Spleen (tissue), 11 donors: ENCODE results near the gene GYPC. TPM values are rescaled to one million over a fixed set of nuclear protein-coding genes. Genes with fewer than 3 reads are reported as not detected.
"Not testable (repeated sequence)": the region's sequence is repeated elsewhere in the genome, so short reads cannot be mapped to it uniquely, and the experiment has no call there.

Experiments
- DNase-seq: peaks from one replicate; pipeline ENCODE4 v3.0.0-alpha.2; 2020
- H3K27ac ChIP-seq, 8 donors: fragments of 200-600 bp; sonication (generic) in 7 of 8; 1 replicate in 4 of 8; 2 replicates in 4 of 8; pipeline versions ENCODE4 v1.5.0 to v1.8.0; 2016 to 2021; ENCODE audit warnings: inconsistent platforms in 4 of 8, mild to moderate bottlenecking in 4 of 8, moderate library complexity in 1 of 8
- H3K27me3 ChIP-seq, 7 donors: fragments of 200-600 bp; sonication (generic) in 6 of 7; replicated peaks in 1 of 7; 1 replicate in 4 of 7; 2 replicates in 3 of 7; pipeline versions ENCODE4 v1.5.0 to v1.8.0; 2016 to 2021; ENCODE audit warnings: inconsistent platforms in 3 of 7, mild to moderate bottlenecking in 1 of 7
- H3K36me3 ChIP-seq, 6 donors: fragments of 200-600 bp; sonication (generic) in 5 of 6; 1 replicate in 4 of 6; 2 replicates in 2 of 6; pipeline versions ENCODE4 v1.5.0 to v1.8.0; 2016 to 2021; ENCODE audit warnings: inconsistent platforms in 2 of 6
- H3K4me1 ChIP-seq, 6 donors: fragments of 200-600 bp; sonication (generic) in 5 of 6; 1 replicate in 3 of 6; 2 replicates in 3 of 6; pipeline versions ENCODE4 v1.5.0 to v1.8.0; 2016 to 2021; ENCODE audit warnings: inconsistent platforms in 3 of 6
- H3K4me3 ChIP-seq, 8 donors: fragments of 200-600 bp; sonication (generic) in 7 of 8; 1 replicate in 4 of 8; 2 replicates in 4 of 8; pipeline versions ENCODE4 v1.5.0 to v1.8.0; 2016 to 2021; ENCODE audit warnings: inconsistent platforms in 4 of 8, mild to moderate bottlenecking in 4 of 8, moderate library complexity in 2 of 8
- H3K9me3 ChIP-seq, 8 donors: fragments of 200-600 bp; sonication (generic) in 7 of 8; 1 replicate in 4 of 8; 2 replicates in 4 of 8; pipeline versions ENCODE4 v1.5.0 to v1.8.0; 2016 to 2021; ENCODE audit warnings: inconsistent platforms in 4 of 8
- CTCF ChIP-seq, 11 experiments: fragments of 200-600 bp in 7 of 11; fragments of 450-650 bp in 4 of 11; sonication (generic) in 4 of 11; IDR thresholded peaks in 8 of 11; conservative IDR thresholded peaks in 3 of 11; 1 replicate in 7 of 11; 2 replicates in 4 of 11; pipeline versions ENCODE4 v1.4.0 to v1.8.0; 2016 to 2021; ENCODE audit warnings: antibody characterized with exemption in 11 of 11, inconsistent platforms in 4 of 11, mild to moderate bottlenecking in 1 of 11
- POLR2A ChIP-seq, 3 donors: fragments of 450-650 bp; IDR thresholded peaks; one replicate each; pipeline ENCODE4 v1.5.1; 2017; ENCODE audit warnings: antibody characterized with exemption in 3 of 3, mild to moderate bottlenecking in 1 of 3
- POLR2AphosphoS5 ChIP-seq, 3 donors: sonication (generic); formaldehyde crosslinking; IDR thresholded peaks; one replicate each; pipeline ENCODE4 v1.5.1; 2017; ENCODE audit warnings: antibody characterized with exemption in 3 of 3
- WGBS, 5 donors: extraction: QIAGEN DNeasy Blood & Tissue Kit in 3 of 5; methylation state at CpG; one replicate each; pipeline versions ENCODE4 v1.1.5 to v1.1.7; 2013 to 2018; 5-methylcytosine and 5-hydroxymethylcytosine counted together
- intact Hi-C: fragments of 100-400 bp; cut with DNase I; formaldehyde crosslinking; loops from one replicate; pipeline ENCODE4 v1.15.0; 2023; ENCODE audit warnings: low total_unique reads
- polyA plus RNA-seq, 3 donors: library from polyadenylated mRNA; stranded (reverse); fragments of 200-250 nt; gene quantifications; one replicate each; pipeline ENCODE4 v1.2.1, GENCODE V29; 2013
- total RNA-seq, 7 donors: library from RNA; depleted of rRNA in 3 of 7; stranded (reverse); fragments of >200 nt in 3 of 7; fragmentation: NEBNext Ultra II Directional in 4 of 7; extraction: Animal tissue kit (Norgen Biotek cat#: 25700) in 4 of 7; gene quantifications; one replicate each; pipeline versions ENCODE4 v1.1.0 to v1.2.1, GENCODE V29; 2016 to 2021
- donor health status: healthy with polysubstance abuse.
- donor health status: DM: no; HTN: no; CAD: no; lungs with moderate emphysema.
- donor health status: DM: no; HTN: no; CAD: no.
- donor health status: Bipolar disorder and iron deficiency.
- donor health status: healthy.
- donor health status: DM: no; HTN: no; CAD: no.
- donor health status: DM: yes; HTN: yes; CAD: no.

GYPC gene
- total and polyA plus RNA-seq, 10 donors, result 86.6 to 202 (median 153) TPM

- Histone ChIP-seq H3K27ac (peak overlapping the region in 7 of 8 donors; percentile 13 to 71 (median 47)), H3K4me3 (no peak overlapping the region), H3K4me1 (peaks cover 0 to 16% (median 7%) of the 10 kb centered on the region in 6 donors), H3K9me3 (no peaks in the 10 kb centered on the region), H3K27me3 (no peaks in the 10 kb centered on the region), H3K36me3 (no peaks in the 10 kb centered on the region)
- 33 to 48% (median 40%) methylated on average over 2 of the region's 2 CpGs for WGBS, 5 donors
- no peak for DNase-seq
- TF ChIP-seq POLR2A (IDR thresholded peaks at IDR 0.05), result no peak
- no peak for TF ChIP-seq CTCF (IDR thresholded peaks at IDR 0.05 in 8 of 11, conservative IDR thresholded peaks at IDR 0.05 in 3 of 11)
- no peak for TF ChIP-seq POLR2AphosphoS5 (IDR thresholded peaks at IDR 0.05)
- intact Hi-C loops, result no loop called here
Observed at GRCh38 chr2:126644630-126645191, 11.2 kb upstream of the GYPC start.

- TF ChIP-seq POLR2AphosphoS5 (IDR thresholded peaks at IDR 0.05) (no peak), POLR2A (IDR thresholded peaks at IDR 0.05) (no peak)
- intact Hi-C loops, result no loop called here
- Histone ChIP-seq H3K4me1 (peaks cover 0 to 16% (median 7%) of the 10 kb centered on the region in 6 donors), H3K36me3 (no peaks in the 10 kb centered on the region), H3K4me3 (no peak overlapping the region), H3K9me3 (peaks cover 0 to under 1% (median 0%) of the 10 kb centered on the region in 8 donors), H3K27ac (peak overlapping the region in 4 of 8 donors; percentile 25 to 71 (median 52)), H3K27me3 (no peaks in the 10 kb centered on the region)
- 68 to 100% (median 82%) methylated on average over 1 of the region's 1 CpG for WGBS, 5 donors
- DNase-seq, result no peak
Observed at GRCh38 chr2:126645211-126645618, 10.7 kb upstream of the GYPC start.

- Histone ChIP-seq H3K27me3 (no peaks in the 10 kb centered on the region), H3K4me3 (no peak overlapping the region), H3K4me1 (peaks cover 0 to 16% (median 7%) of the 10 kb centered on the region in 6 donors), H3K36me3 (no peaks in the 10 kb centered on the region), H3K27ac (no peak overlapping the region), H3K9me3 (peaks cover 0 to 8% (median 0%) of the 10 kb centered on the region in 8 donors)
- WGBS, 5 donors, result 90 to 100% (median 93%) methylated on average over 3 of the region's 3 CpGs
- DNase-seq, result no peak
- TF ChIP-seq CTCF (IDR thresholded peaks at IDR 0.05 in 8 of 11, conservative IDR thresholded peaks at IDR 0.05 in 3 of 11), result no peak
- intact Hi-C loops, result no loop called here
Observed at GRCh38 chr2:126646026-126646425, 9.9 kb upstream of the GYPC start.

GRCh38 chr2:126647714-126648344, 8.1 kb upstream of the GYPC start:
- WGBS, 5 donors, result 80 to 100% (median 100%) methylated on average over 1 of the region's 1 CpG
- intact Hi-C loops, H3K27me3 ChIP-seq, H3K36me3 ChIP-seq, H3K9me3 ChIP-seq, H3K27ac ChIP-seq, DNase-seq, H3K4me3 ChIP-seq: not testable (repeated sequence)
- H3K4me1 ChIP-seq, result peaks cover 0 to 16% (median 7%) of the 10 kb centered on the region in 6 donors

GRCh38 chr2:126648345-126648786, 7.6 kb upstream of the GYPC start:
- not testable (repeated sequence) for H3K36me3 ChIP-seq
- peaks cover 0 to 16% (median 7%) of the 10 kb centered on the region in 6 donors for H3K4me1 ChIP-seq
- WGBS, 5 donors, result 83 to 100% (median 89%) methylated on average over 2 to 5 of the region's 5 CpGs

More at GRCh38 chr2:126648345-126648786, 7.6 kb upstream of the GYPC start:
- H3K4me3 ChIP-seq, H3K27me3 ChIP-seq, DNase-seq, intact Hi-C loops, H3K27ac ChIP-seq, H3K9me3 ChIP-seq: not testable (repeated sequence)
